Gastroesophageal sphincter (tissue), 4 donors: ENCODE results near the gene LHFPL2. TPM values are rescaled to one million over a fixed set of nuclear protein-coding genes. Genes with fewer than 3 reads are reported as not detected.

ENCODE experiments used
- ATAC-seq: fragments of 150-250 bp; one replicate; pipeline ENCODE4 v1.9.1; 2016; ENCODE audit warnings: mild to moderate bottlenecking, moderate library complexity
- H3K27ac ChIP-seq, 4 donors: fragments of 200-600 bp; sonication (generic) in 3 of 4; 1 replicate in 3 of 4; 2 replicates in 1 of 4; pipeline ENCODE4 v1.5.1; 2016 to 2019
- H3K27me3 ChIP-seq: fragments of 200-600 bp; sonication (generic); one replicate; pipeline ENCODE4 v1.5.1; 2019
- H3K36me3 ChIP-seq, 2 donors: fragments of 200-600 bp; sonication (generic); one replicate each; pipeline ENCODE4 v1.5.1; 2019; ENCODE audit warnings: control low read depth in 1 of 2
- H3K4me1 ChIP-seq, 3 donors: fragments of 200-600 bp; sonication (generic); 1 replicate in 2 of 3; 2 replicates in 1 of 3; pipeline ENCODE4 v1.5.1; 2016 to 2019; ENCODE audit warnings: control low read depth in 2 of 3
- H3K4me3 ChIP-seq, 2 donors: fragments of 200-600 bp; sonication (generic); one replicate each; pipeline ENCODE4 v1.5.1; 2019; ENCODE audit warnings: mild to moderate bottlenecking in 1 of 2, moderate library complexity in 1 of 2
- H3K9me3 ChIP-seq, 3 donors: fragments of 200-600 bp; sonication (generic); one replicate each; pipeline ENCODE4 v1.5.1; 2017 to 2019; ENCODE audit warnings: control low read depth in 2 of 3
- CTCF ChIP-seq, 4 experiments: fragments of 200-600 bp in 2 of 4; fragments of 450-650 bp in 2 of 4; sonication (generic) in 1 of 4; IDR thresholded peaks; one replicate each; pipeline ENCODE4 v1.5.1; 2017 to 2019; ENCODE audit warnings: antibody characterized with exemption in 4 of 4, mild to moderate bottlenecking in 2 of 4, moderate library complexity in 2 of 4
- EP300 ChIP-seq: sonication (generic); formaldehyde crosslinking; IDR thresholded peaks from one replicate; pipeline ENCODE4 v1.6.1; 2017; ENCODE audit warnings: antibody characterized with exemption, mild to moderate bottlenecking
- POLR2A ChIP-seq, 2 donors: fragments of 450-650 bp; IDR thresholded peaks; one replicate each; pipeline ENCODE4 v1.6.1; 2017; ENCODE audit warnings: antibody characterized with exemption in 2 of 2, mild to moderate bottlenecking in 2 of 2, moderate library complexity in 1 of 2
- POLR2AphosphoS5 ChIP-seq: sonication (generic); formaldehyde crosslinking; IDR thresholded peaks from one replicate; pipeline ENCODE4 v1.6.1; 2017; ENCODE audit warnings: antibody characterized with exemption
- WGBS, 2 donors: methylation state at CpG; one replicate each; pipeline ENCODE4 v1.1.5; 2018; ENCODE audit warnings: low coverage in 1 of 2; 5-methylcytosine and 5-hydroxymethylcytosine counted together
- total RNA-seq, 4 donors: library from RNA; depleted of rRNA; stranded (reverse); fragments of >200 nt; gene quantifications; one replicate each; pipeline ENCODE4 v1.1.0, GENCODE V29; 2016

The LHFPL2 gene
- total RNA-seq, 4 donors from 2014 or later = 14.9 to 44.2 (median 39.3) TPM

GRCh38 chr5:78600687-78601414 is 47.7 kb downstream of the LHFPL2 start:
- 21 to 44% methylated on average over 3 to 5 of the region's 5 CpGs for WGBS, 2 donors
- Histone ChIP-seq H3K4me1 (peaks cover 3 to 55% (median 19%) of the 10 kb centered on the region in 3 donors), H3K4me3 (no peak overlapping the region), H3K9me3 (no peaks in the 10 kb centered on the region), H3K36me3 (no peaks in the 10 kb centered on the region), H3K27ac (peak overlapping the region in 3 of 4 donors; percentile 53 to 70 (median 61)), H3K27me3 (no peaks in the 10 kb centered on the region)
- ATAC-seq = no peak
- no peak for TF ChIP-seq POLR2A (IDR thresholded peaks at IDR 0.05)
- peak; percentile 47 for TF ChIP-seq POLR2AphosphoS5

GRCh38 chr5:78598973-78599372 is 49.6 kb downstream of the LHFPL2 start:
- WGBS, 2 donors = 93 to 98% methylated on average over 7 to 9 of the region's 9 CpGs
- H3K4me3 ChIP-seq = no peak overlapping the region
- no peaks in the 10 kb centered on the region for H3K36me3 ChIP-seq
- ATAC-seq = no peak
- H3K27me3 ChIP-seq = no peaks in the 10 kb centered on the region
- TF ChIP-seq POLR2A (IDR thresholded peaks at IDR 0.05) (no peak), CTCF (IDR thresholded peaks at IDR 0.05) (no peak), EP300 (no peak), POLR2AphosphoS5 (no peak)
- H3K9me3 ChIP-seq = no peaks in the 10 kb centered on the region
- H3K27ac ChIP-seq = no peak overlapping the region
- H3K4me1 ChIP-seq = peaks cover 18 to 55% (median 27%) of the 10 kb centered on the region in 3 donors

- Histone ChIP-seq H3K36me3 (no peaks in the 10 kb centered on the region), H3K4me1 (peaks cover 25 to 59% (median 37%) of the 10 kb centered on the region in 3 donors), H3K9me3 (no peaks in the 10 kb centered on the region), H3K4me3 (no peak overlapping the region), H3K27me3 (no peaks in the 10 kb centered on the region), H3K27ac (peak overlapping the region in 1 of 4 donors; percentile 12)
- ATAC-seq = no peak
- TF ChIP-seq POLR2AphosphoS5 (no peak), CTCF (IDR thresholded peaks at IDR 0.05) (no peak), EP300 (no peak), POLR2A (IDR thresholded peaks at IDR 0.05) (no peak)
These were observed 50.6 kb downstream of the LHFPL2 start for GRCh38 chr5:78597974-78598371.

- H3K27ac ChIP-seq = peak overlapping the region in 1 of 4 donors; percentile 43
- no peaks in the 10 kb centered on the region for H3K9me3 ChIP-seq
- WGBS, 2 donors = 35 to 68% methylated on average over 5 of the region's 5 CpGs
- H3K27me3 ChIP-seq = no peaks in the 10 kb centered on the region
- peaks cover 26 to 66% (median 39%) of the 10 kb centered on the region in 3 donors for H3K4me1 ChIP-seq
- ATAC-seq = no peak
- H3K36me3 ChIP-seq = no peaks in the 10 kb centered on the region
- H3K4me3 ChIP-seq = no peak overlapping the region
- no peak for TF ChIP-seq EP300
- no peak for TF ChIP-seq POLR2A (IDR thresholded peaks at IDR 0.05)
- no peak for TF ChIP-seq POLR2AphosphoS5
- no peak for TF ChIP-seq CTCF (IDR thresholded peaks at IDR 0.05)
These were observed 51.3 kb downstream of the LHFPL2 start for GRCh38 chr5:78597068-78597973.

- ATAC-seq = no peak
- Histone ChIP-seq H3K27me3 (no peaks in the 10 kb centered on the region), H3K4me3 (no peak overlapping the region), H3K4me1 (peaks cover 26 to 72% (median 35%) of the 10 kb centered on the region in 3 donors), H3K36me3 (no peaks in the 10 kb centered on the region), H3K27ac (peak overlapping the region; percentile 71 to 85 (median 78)), H3K9me3 (no peaks in the 10 kb centered on the region)
- 42 to 44% methylated on average over 4 of the region's 4 CpGs for WGBS, 2 donors
- TF ChIP-seq CTCF (IDR thresholded peaks at IDR 0.05) (peak in 1 of 4 experiments; percentile 1), EP300 (no peak)
These were observed 53.1 kb downstream of the LHFPL2 start for GRCh38 chr5:78595458-78595921.
